Measurements from ENCODE around the gene GZF1.

GZF1 gene

DNA sequence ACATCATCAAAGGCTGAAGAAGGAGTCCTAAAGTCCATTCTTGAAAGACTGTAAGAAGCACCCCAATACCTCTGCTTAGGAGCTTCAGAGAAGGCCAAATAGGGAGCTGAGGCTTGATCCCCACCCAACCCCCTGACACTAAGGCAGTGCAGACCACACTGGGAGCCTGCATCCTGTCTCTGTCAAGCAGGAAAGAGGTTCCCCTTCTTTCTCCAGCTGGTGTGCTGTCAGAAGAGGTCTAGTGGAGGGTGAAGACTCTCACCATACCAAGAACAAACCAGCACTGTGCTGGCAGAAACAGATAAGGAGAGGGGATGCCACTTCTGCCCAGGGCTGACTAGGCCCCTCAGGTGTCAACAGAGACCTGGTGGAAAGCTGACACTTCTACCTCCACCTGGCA lies 19.9 kb downstream of the GZF1 start:
- Histone ChIP-seq H4K20me1 (ENCODE audit: control insufficient read depth, insufficient read depth, low read depth, low read length) (no peaks in the 10 kb centered on the region), H3K27ac (ENCODE audit: low read depth, low read length) (no peak overlapping the region), H3K27me3 (ENCODE audit: control insufficient read depth, low read length) (no peaks in the 10 kb centered on the region), H3K4me3 (ENCODE audit: low read length) (no peak overlapping the region), H3K36me3 (ENCODE audit: control insufficient read depth, low read length) (peaks cover 40% of the 10 kb centered on the region), H3K4me2 (ENCODE audit: low read length) (no peak overlapping the region), H3K9me2 (replicated peaks; ENCODE audit: control insufficient read depth, low read length) (no peaks in the 10 kb centered on the region), H3K9me3 (ENCODE audit: control insufficient read depth, insufficient read depth, low read length) (no peaks in the 10 kb centered on the region), H3K79me2 (ENCODE audit: control insufficient read depth, low read length) (no peaks in the 10 kb centered on the region), H3K4me1 (ENCODE audit: control insufficient read depth, low read length) (no peaks in the 10 kb centered on the region), H3F3A (ENCODE audit: control insufficient read depth, insufficient read depth) (no peaks in the 10 kb centered on the region)
- TF ChIP-seq EZH2phosphoT487 (IDR thresholded peaks at IDR 0.05; ENCODE audit: borderline replicate concordance, low read length) = no peak
- TF ChIP-seq, protein P1, sequence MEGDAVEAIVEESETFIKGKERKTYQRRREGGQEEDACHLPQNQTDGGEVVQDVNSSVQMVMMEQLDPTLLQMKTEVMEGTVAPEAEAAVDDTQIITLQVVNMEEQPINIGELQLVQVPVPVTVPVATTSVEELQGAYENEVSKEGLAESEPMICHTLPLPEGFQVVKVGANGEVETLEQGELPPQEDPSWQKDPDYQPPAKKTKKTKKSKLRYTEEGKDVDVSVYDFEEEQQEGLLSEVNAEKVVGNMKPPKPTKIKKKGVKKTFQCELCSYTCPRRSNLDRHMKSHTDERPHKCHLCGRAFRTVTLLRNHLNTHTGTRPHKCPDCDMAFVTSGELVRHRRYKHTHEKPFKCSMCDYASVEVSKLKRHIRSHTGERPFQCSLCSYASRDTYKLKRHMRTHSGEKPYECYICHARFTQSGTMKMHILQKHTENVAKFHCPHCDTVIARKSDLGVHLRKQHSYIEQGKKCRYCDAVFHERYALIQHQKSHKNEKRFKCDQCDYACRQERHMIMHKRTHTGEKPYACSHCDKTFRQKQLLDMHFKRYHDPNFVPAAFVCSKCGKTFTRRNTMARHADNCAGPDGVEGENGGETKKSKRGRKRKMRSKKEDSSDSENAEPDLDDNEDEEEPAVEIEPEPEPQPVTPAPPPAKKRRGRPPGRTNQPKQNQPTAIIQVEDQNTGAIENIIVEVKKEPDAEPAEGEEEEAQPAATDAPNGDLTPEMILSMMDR (IDR thresholded peaks at IDR 0.05; ENCODE audit: low read depth, low read length, poor library complexity, severe bottlenecking) = no peak

DNA sequence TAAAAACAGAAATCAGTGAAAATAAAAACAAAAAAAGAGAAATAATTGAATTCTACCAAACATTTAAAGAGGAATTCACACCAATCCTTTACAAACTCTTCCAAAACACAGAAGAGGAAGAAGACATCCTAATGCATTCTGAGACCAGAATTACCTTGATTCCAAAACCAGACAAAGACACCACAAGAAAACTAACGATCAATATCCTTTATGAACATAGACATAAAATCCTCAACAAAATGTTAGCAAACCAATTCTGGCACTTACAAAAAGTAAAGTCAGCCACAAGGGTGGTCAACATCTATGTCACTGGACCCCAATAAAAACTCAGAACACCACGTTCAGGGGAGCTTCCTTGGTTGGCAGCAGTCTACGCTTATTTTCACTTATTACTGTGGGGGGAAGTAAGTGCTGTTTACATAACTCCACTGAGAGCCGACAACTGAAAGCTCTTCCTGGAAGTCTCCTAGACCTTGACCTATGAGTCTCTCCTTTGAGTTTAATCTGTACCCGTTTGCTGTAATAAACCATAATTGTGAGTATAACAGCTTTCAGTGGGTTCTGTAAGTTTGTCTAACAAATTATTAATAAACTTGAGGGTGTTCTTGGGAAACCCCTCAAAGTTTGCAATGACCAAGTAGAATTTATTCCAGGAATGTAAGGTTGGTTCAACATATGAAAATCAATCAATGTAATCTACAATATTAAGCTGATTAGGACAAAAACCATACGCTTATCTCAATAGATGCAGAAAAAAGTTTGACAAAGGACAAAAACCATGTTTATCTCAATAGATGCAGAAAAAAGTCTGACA lies 24.5 kb downstream of the GZF1 start:
- no peak for TF ChIP-seq EZH2phosphoT487 (IDR thresholded peaks at IDR 0.05; ENCODE audit: borderline replicate concordance, low read length)
- TF ChIP-seq, protein P1 (IDR thresholded peaks at IDR 0.05; ENCODE audit: low read depth, low read length, poor library complexity, severe bottlenecking) = no peak
- H3K36me3 ChIP-seq (ENCODE audit: control insufficient read depth, low read length) = peaks cover 51% of the 10 kb centered on the region
- H3K9me3 ChIP-seq (ENCODE audit: control insufficient read depth, insufficient read depth, low read length) = no peaks in the 10 kb centered on the region
- no peaks in the 10 kb centered on the region for H3K27me3 ChIP-seq (ENCODE audit: control insufficient read depth, low read length)
- peaks cover 13% of the 10 kb centered on the region for H3K4me1 ChIP-seq (ENCODE audit: control insufficient read depth, low read length)
- no peaks in the 10 kb centered on the region for H3K9me2 ChIP-seq (replicated peaks; ENCODE audit: control insufficient read depth, low read length)
- H3K27ac ChIP-seq (ENCODE audit: low read depth, low read length) = no peak overlapping the region
- H3K4me3 ChIP-seq (ENCODE audit: low read length) = no peak overlapping the region
- no peak overlapping the region for H3K4me2 ChIP-seq (ENCODE audit: low read length)
- no peaks in the 10 kb centered on the region for H4K20me1 ChIP-seq (ENCODE audit: control insufficient read depth, insufficient read depth, low read depth, low read length)
- H3F3A ChIP-seq (ENCODE audit: control insufficient read depth, insufficient read depth) = no peaks in the 10 kb centered on the region
- H3K79me2 ChIP-seq (ENCODE audit: control insufficient read depth, low read length) = no peaks in the 10 kb centered on the region

DNA sequence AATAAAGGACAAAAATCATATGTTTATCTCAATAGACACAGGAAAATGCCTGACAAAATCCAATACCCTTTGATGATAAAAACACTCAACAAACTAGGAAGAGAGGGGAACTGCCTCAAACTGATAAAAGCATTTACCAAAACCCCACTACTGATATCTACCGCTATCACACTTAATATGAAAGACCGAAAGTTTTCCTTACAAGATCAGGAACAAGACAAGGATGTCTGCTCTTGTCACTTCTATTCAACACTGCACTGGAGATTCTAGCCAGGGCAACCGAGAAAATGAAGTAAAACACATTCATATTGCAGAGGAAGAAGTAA lies 25.1 kb downstream of the GZF1 start:
- peaks cover 19% of the 10 kb centered on the region for H3K4me1 ChIP-seq (ENCODE audit: control insufficient read depth, low read length)
- H4K20me1 ChIP-seq (ENCODE audit: control insufficient read depth, insufficient read depth, low read depth, low read length) = no peaks in the 10 kb centered on the region
- no peaks in the 10 kb centered on the region for H3K9me2 ChIP-seq (replicated peaks; ENCODE audit: control insufficient read depth, low read length)
- H3F3A ChIP-seq (ENCODE audit: control insufficient read depth, insufficient read depth) = no peaks in the 10 kb centered on the region
- no peak overlapping the region for H3K27ac ChIP-seq (ENCODE audit: low read depth, low read length)
- TF ChIP-seq, protein P1 (IDR thresholded peaks at IDR 0.05; ENCODE audit: low read depth, low read length, poor library complexity, severe bottlenecking) = no peak
- TF ChIP-seq EZH2phosphoT487 (IDR thresholded peaks at IDR 0.05; ENCODE audit: borderline replicate concordance, low read length) = no peak
- no peak overlapping the region for H3K4me2 ChIP-seq (ENCODE audit: low read length)
- no peaks in the 10 kb centered on the region for H3K79me2 ChIP-seq (ENCODE audit: control insufficient read depth, low read length)
- no peaks in the 10 kb centered on the region for H3K9me3 ChIP-seq (ENCODE audit: control insufficient read depth, insufficient read depth, low read length)
- no peaks in the 10 kb centered on the region for H3K27me3 ChIP-seq (ENCODE audit: control insufficient read depth, low read length)
- no peak overlapping the region for H3K4me3 ChIP-seq (ENCODE audit: low read length)
- H3K36me3 ChIP-seq (ENCODE audit: control insufficient read depth, low read length) = peaks cover 53% of the 10 kb centered on the region

Measured in DOHH2 (cell line).